AG09319 (cell line): ENCODE results near the gene WRNIP1.

ENCODE experiments used
- DNase-seq: peaks from one replicate; pipeline ENCODE4 v3.0.0-alpha.2; 2010; ENCODE audit warnings: low read depth; ENCODE audit errors: extremely low read depth
- CTCF ChIP-seq: IDR thresholded peaks from 2 replicates; pipeline ENCODE4 v1.5.1; 2011; ENCODE audit warnings: low read depth, mild to moderate bottlenecking, inconsistent platforms, low read length, moderate library complexity

The WRNIP1 gene

GRCh38 chr6:2725364-2725988 is 39.7 kb upstream of the WRNIP1 start:
- no peak for DNase-seq
- no peak for TF ChIP-seq CTCF

GRCh38 chr6:2725999-2726567 is 39.1 kb upstream of the WRNIP1 start:
- DNase-seq, result no peak
- no peak for TF ChIP-seq CTCF

- no peak for DNase-seq
- TF ChIP-seq CTCF, result no peak
Observed at GRCh38 chr6:2729921-2730320, 35.3 kb upstream of the WRNIP1 start.

GRCh38 chr6:2730353-2731107 is 34.7 kb upstream of the WRNIP1 start:
- TF ChIP-seq CTCF, result no peak
- DNase-seq, result no peak

- no peak for TF ChIP-seq CTCF
- DNase-seq, result no peak
Observed at GRCh38 chr6:2731281-2731909, 33.8 kb upstream of the WRNIP1 start.

- TF ChIP-seq CTCF, result no peak
- DNase-seq, result no peak
Observed at GRCh38 chr6:2732503-2733089, 32.6 kb upstream of the WRNIP1 start.
